Spleen (tissue), 11 donors: ENCODE data around the gene YAE1. TPM values are rescaled to one million over a fixed set of nuclear protein-coding genes. Genes with fewer than 3 reads are reported as not detected.

ENCODE experiments used
- DNase-seq: peaks from one replicate; pipeline ENCODE4 v3.0.0-alpha.2; 2020
- H3K27ac ChIP-seq, 8 donors: fragments of 200-600 bp; sonication (generic) in 7 of 8; 1 replicate in 4 of 8; 2 replicates in 4 of 8; pipeline versions ENCODE4 v1.5.0 to v1.8.0; 2016 to 2021; ENCODE audit warnings: inconsistent platforms in 4 of 8, mild to moderate bottlenecking in 4 of 8, moderate library complexity in 1 of 8
- H3K27me3 ChIP-seq, 7 donors: fragments of 200-600 bp; sonication (generic) in 6 of 7; replicated peaks in 1 of 7; 1 replicate in 4 of 7; 2 replicates in 3 of 7; pipeline versions ENCODE4 v1.5.0 to v1.8.0; 2016 to 2021; ENCODE audit warnings: inconsistent platforms in 3 of 7, mild to moderate bottlenecking in 1 of 7
- H3K36me3 ChIP-seq, 6 donors: fragments of 200-600 bp; sonication (generic) in 5 of 6; 1 replicate in 4 of 6; 2 replicates in 2 of 6; pipeline versions ENCODE4 v1.5.0 to v1.8.0; 2016 to 2021; ENCODE audit warnings: inconsistent platforms in 2 of 6
- H3K4me1 ChIP-seq, 6 donors: fragments of 200-600 bp; sonication (generic) in 5 of 6; 1 replicate in 3 of 6; 2 replicates in 3 of 6; pipeline versions ENCODE4 v1.5.0 to v1.8.0; 2016 to 2021; ENCODE audit warnings: inconsistent platforms in 3 of 6
- H3K4me3 ChIP-seq, 8 donors: fragments of 200-600 bp; sonication (generic) in 7 of 8; 1 replicate in 4 of 8; 2 replicates in 4 of 8; pipeline versions ENCODE4 v1.5.0 to v1.8.0; 2016 to 2021; ENCODE audit warnings: inconsistent platforms in 4 of 8, mild to moderate bottlenecking in 4 of 8, moderate library complexity in 2 of 8
- H3K9me3 ChIP-seq, 8 donors: fragments of 200-600 bp; sonication (generic) in 7 of 8; 1 replicate in 4 of 8; 2 replicates in 4 of 8; pipeline versions ENCODE4 v1.5.0 to v1.8.0; 2016 to 2021; ENCODE audit warnings: inconsistent platforms in 4 of 8
- POLR2A ChIP-seq, 3 donors: fragments of 450-650 bp; IDR thresholded peaks; one replicate each; pipeline ENCODE4 v1.5.1; 2017; ENCODE audit warnings: antibody characterized with exemption in 3 of 3, mild to moderate bottlenecking in 1 of 3
- POLR2AphosphoS5 ChIP-seq, 3 donors: sonication (generic); formaldehyde crosslinking; IDR thresholded peaks; one replicate each; pipeline ENCODE4 v1.5.1; 2017; ENCODE audit warnings: antibody characterized with exemption in 3 of 3
- WGBS, 5 donors: extraction: QIAGEN DNeasy Blood & Tissue Kit in 3 of 5; methylation state at CpG; one replicate each; pipeline versions ENCODE4 v1.1.5 to v1.1.7; 2013 to 2018; 5-methylcytosine and 5-hydroxymethylcytosine counted together
- intact Hi-C: fragments of 100-400 bp; cut with DNase I; formaldehyde crosslinking; loops from one replicate; pipeline ENCODE4 v1.15.0; 2023; ENCODE audit warnings: low total_unique reads
- polyA plus RNA-seq, 3 donors: library from polyadenylated mRNA; stranded (reverse); fragments of 200-250 nt; gene quantifications; one replicate each; pipeline ENCODE4 v1.2.1, GENCODE V29; 2013
- total RNA-seq, 7 donors: library from RNA; depleted of rRNA in 3 of 7; stranded (reverse); fragments of >200 nt in 3 of 7; fragmentation: NEBNext Ultra II Directional in 4 of 7; extraction: Animal tissue kit (Norgen Biotek cat#: 25700) in 4 of 7; gene quantifications; one replicate each; pipeline versions ENCODE4 v1.1.0 to v1.2.1, GENCODE V29; 2016 to 2021
- TF ChIP-seq, protein P1 (sequence below), 11 experiments: fragments of 200-600 bp in 7 of 11; fragments of 450-650 bp in 4 of 11; sonication (generic) in 4 of 11; IDR thresholded peaks in 8 of 11; conservative IDR thresholded peaks in 3 of 11; 1 replicate in 7 of 11; 2 replicates in 4 of 11; pipeline versions ENCODE4 v1.4.0 to v1.8.0; 2016 to 2021; ENCODE audit warnings: antibody characterized with exemption in 11 of 11, inconsistent platforms in 4 of 11, mild to moderate bottlenecking in 1 of 11
- donor health status: healthy with polysubstance abuse.
- donor health status: DM: no; HTN: no; CAD: no; lungs with moderate emphysema.
- donor health status: DM: no; HTN: no; CAD: no.
- donor health status: Bipolar disorder and iron deficiency.
- donor health status: healthy.
- donor health status: DM: no; HTN: no; CAD: no.
- donor health status: DM: yes; HTN: yes; CAD: no.

YAE1 gene
- total and polyA plus RNA-seq, 10 donors, result 13.2 to 21.8 (median 15.8) TPM

DNA sequence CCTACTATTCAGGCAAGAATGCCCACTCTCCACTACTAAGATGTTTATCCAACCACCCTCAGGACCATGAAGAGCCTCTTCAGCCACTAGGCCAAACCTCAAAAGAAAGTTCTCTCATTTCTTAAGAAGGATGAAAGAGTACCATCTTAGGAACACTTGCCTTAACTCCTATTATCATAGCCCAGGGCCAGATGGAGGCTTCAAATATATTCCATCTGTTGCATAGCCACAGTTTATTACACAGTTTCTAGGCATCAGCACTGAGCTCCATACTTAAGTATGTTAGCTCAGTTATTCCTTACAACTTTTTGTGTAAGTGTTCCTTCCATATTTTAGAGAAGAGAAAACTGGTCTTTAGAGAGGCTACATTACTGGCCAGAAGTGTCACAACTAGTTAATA lies 37.4 kb upstream of the YAE1 start:
- DNase-seq, result no peak
- Histone ChIP-seq H3K27ac (no peak overlapping the region), H3K4me3 (no peak overlapping the region), H3K27me3 (no peaks in the 10 kb centered on the region), H3K9me3 (no peaks in the 10 kb centered on the region), H3K36me3 (no peaks in the 10 kb centered on the region), H3K4me1 (no peaks in the 10 kb centered on the region)
- TF ChIP-seq, protein P1, sequence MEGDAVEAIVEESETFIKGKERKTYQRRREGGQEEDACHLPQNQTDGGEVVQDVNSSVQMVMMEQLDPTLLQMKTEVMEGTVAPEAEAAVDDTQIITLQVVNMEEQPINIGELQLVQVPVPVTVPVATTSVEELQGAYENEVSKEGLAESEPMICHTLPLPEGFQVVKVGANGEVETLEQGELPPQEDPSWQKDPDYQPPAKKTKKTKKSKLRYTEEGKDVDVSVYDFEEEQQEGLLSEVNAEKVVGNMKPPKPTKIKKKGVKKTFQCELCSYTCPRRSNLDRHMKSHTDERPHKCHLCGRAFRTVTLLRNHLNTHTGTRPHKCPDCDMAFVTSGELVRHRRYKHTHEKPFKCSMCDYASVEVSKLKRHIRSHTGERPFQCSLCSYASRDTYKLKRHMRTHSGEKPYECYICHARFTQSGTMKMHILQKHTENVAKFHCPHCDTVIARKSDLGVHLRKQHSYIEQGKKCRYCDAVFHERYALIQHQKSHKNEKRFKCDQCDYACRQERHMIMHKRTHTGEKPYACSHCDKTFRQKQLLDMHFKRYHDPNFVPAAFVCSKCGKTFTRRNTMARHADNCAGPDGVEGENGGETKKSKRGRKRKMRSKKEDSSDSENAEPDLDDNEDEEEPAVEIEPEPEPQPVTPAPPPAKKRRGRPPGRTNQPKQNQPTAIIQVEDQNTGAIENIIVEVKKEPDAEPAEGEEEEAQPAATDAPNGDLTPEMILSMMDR (IDR thresholded peaks at IDR 0.05 in 8 of 11, conservative IDR thresholded peaks at IDR 0.05 in 3 of 11), result no peak
- TF ChIP-seq POLR2A (IDR thresholded peaks at IDR 0.05), result no peak
- TF ChIP-seq POLR2AphosphoS5 (IDR thresholded peaks at IDR 0.05), result no peak
- intact Hi-C loops, result no loop called here

DNA sequence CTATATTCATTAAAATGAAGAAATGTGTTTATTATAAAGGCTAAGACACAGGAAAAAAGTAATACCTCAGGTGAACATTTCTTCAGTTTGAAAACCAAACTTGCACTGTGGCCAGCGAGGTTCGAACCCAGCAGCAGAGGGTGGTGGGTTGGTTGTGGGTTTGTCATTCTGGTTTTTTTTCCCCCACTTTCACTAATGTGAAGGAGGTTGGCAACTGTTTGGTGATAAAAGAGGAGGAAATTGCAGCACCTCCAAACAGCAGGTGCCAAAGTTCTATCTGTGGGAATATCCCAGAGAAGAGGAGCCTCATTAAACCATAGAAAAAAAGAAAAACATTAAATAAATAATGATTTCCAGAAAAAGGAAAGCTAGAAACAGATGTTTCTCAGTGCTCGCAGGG lies 36.6 kb upstream of the YAE1 start:
- no peak overlapping the region for H3K4me3 ChIP-seq
- H3K36me3 ChIP-seq, result no peaks in the 10 kb centered on the region
- no peak for TF ChIP-seq POLR2AphosphoS5 (IDR thresholded peaks at IDR 0.05)
- TF ChIP-seq, protein P1 (IDR thresholded peaks at IDR 0.05 in 8 of 11, conservative IDR thresholded peaks at IDR 0.05 in 3 of 11), result no peak
- no peak for TF ChIP-seq POLR2A (IDR thresholded peaks at IDR 0.05)
- no peak overlapping the region for H3K27ac ChIP-seq
- no peaks in the 10 kb centered on the region for H3K27me3 ChIP-seq
- no peaks in the 10 kb centered on the region for H3K4me1 ChIP-seq
- 58 to 80% (median 65%) methylated on average over 3 of the region's 3 CpGs for WGBS, 5 donors
- no peak for DNase-seq
- intact Hi-C loops, result no loop called here
- H3K9me3 ChIP-seq, result no peaks in the 10 kb centered on the region

DNA sequence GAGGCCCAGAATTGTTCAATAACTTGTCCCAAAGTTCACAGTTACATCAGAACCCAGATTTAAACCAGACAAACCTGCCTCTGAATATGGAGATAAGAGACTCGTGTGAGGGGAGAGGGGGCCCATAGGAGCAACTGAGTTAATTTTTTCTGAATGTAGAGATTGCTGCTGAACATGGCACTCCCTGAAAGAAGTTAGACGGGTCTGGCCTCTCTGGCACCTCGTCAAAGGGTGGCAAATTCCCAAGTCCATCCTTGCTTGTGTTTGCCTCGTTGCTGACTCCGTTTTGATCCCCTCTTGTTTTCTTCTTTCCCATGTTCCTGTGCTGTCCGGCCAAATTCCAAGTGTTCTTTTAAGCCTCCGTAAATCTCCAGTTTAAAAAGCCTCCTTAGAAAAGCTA lies 35.2 kb upstream of the YAE1 start:
- intact Hi-C loops, result no loop called here
- Histone ChIP-seq H3K27me3 (no peaks in the 10 kb centered on the region), H3K36me3 (no peaks in the 10 kb centered on the region), H3K9me3 (no peaks in the 10 kb centered on the region), H3K4me3 (no peak overlapping the region), H3K27ac (no peak overlapping the region), H3K4me1 (no peaks in the 10 kb centered on the region)
- no peak for DNase-seq
- WGBS, 5 donors, result 69 to 80% (median 80%) methylated on average over 7 of the region's 7 CpGs
- no peak for TF ChIP-seq POLR2AphosphoS5 (IDR thresholded peaks at IDR 0.05)
- no peak for TF ChIP-seq POLR2A (IDR thresholded peaks at IDR 0.05)
- TF ChIP-seq, protein P1 (IDR thresholded peaks at IDR 0.05 in 8 of 11, conservative IDR thresholded peaks at IDR 0.05 in 3 of 11), result no peak

DNA sequence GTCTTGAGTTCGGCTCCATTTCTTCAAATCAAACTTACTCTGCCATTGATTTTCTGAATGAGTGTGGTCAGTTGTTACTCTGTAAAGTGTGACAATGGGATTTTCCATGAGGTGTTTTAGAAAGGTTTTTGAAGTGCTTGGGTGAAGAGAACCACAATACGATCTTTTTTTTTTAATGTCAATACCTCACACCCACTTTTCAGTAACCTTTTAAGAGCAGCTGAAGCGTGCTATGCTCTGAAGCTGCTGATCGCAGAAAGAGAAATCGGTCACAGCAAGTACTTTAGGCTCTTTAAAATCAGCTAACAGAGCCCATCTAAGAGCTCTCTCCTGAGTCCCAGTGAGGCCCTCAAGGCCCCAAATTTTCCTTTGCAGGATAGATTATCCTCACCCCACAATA lies 34.4 kb upstream of the YAE1 start:
- intact Hi-C loops, result no loop called here
- no peaks in the 10 kb centered on the region for H3K27me3 ChIP-seq
- no peaks in the 10 kb centered on the region for H3K9me3 ChIP-seq
- WGBS, 5 donors, result 88 to 92% (median 90%) methylated on average over 5 of the region's 5 CpGs
- H3K4me3 ChIP-seq, result no peak overlapping the region
- H3K36me3 ChIP-seq, result no peaks in the 10 kb centered on the region
- H3K4me1 ChIP-seq, result no peaks in the 10 kb centered on the region
- no peak overlapping the region for H3K27ac ChIP-seq
- no peak for TF ChIP-seq POLR2AphosphoS5 (IDR thresholded peaks at IDR 0.05)
- TF ChIP-seq POLR2A (IDR thresholded peaks at IDR 0.05), result no peak
- TF ChIP-seq, protein P1 (IDR thresholded peaks at IDR 0.05 in 8 of 11, conservative IDR thresholded peaks at IDR 0.05 in 3 of 11), result no peak
- DNase-seq, result no peak
